HepG2 (cell line): ENCODE measurements around the gene MT1F. TPM values are rescaled to one million over a fixed set of nuclear protein-coding genes. Genes with fewer than 3 reads are reported as not detected.

Source experiments
- ATAD3A ChIP-seq: sonication (generic); formaldehyde crosslinking; IDR thresholded peaks from 2 replicates; pipeline ENCODE4 v1.4.0; 2020; ENCODE audit warnings: missing genetic modification reagents
- ATF7 ChIP-seq, 2 experiments: fragments of 450-650 bp in 1 of 2; sonication (generic) in 1 of 2; formaldehyde crosslinking in 1 of 2; IDR thresholded peaks; 2 replicates each; pipeline versions ENCODE4 v1.4.0 to v1.6.1; 2016 to 2020; ENCODE audit warnings: antibody characterized with exemption in 1 of 2, mild to moderate bottlenecking in 1 of 2, missing genetic modification reagents in 1 of 2
- CHD4 ChIP-seq: fragments of 200-600 bp; sonication (generic); IDR thresholded peaks from 2 replicates; pipeline ENCODE4 v1.7.0; 2017; ENCODE audit warnings: mild to moderate bottlenecking, low read length, borderline replicate concordance
- E2F5 ChIP-seq: sonication (generic); formaldehyde crosslinking; conservative IDR thresholded peaks from 2 replicates; pipeline ENCODE4 v1.4.0; 2020; ENCODE audit warnings: missing genetic modification reagents
- GABPB1 ChIP-seq: IDR thresholded peaks from 2 replicates; pipeline ENCODE4 v1.6.1; 2016; ENCODE audit warnings: mild to moderate bottlenecking, missing genetic modification reagents, moderate library complexity, missing compliant biosample characterization
- HIVEP1 ChIP-seq: sonication (generic); formaldehyde crosslinking; IDR thresholded peaks from 2 replicates; pipeline ENCODE4 v1.4.0; 2020; ENCODE audit warnings: mild to moderate bottlenecking, missing genetic modification reagents
- KDM5B ChIP-seq: sonication (generic); formaldehyde crosslinking; IDR thresholded peaks from 2 replicates; pipeline ENCODE4 v1.4.0; 2020; ENCODE audit warnings: missing genetic modification reagents, mild to moderate bottlenecking, borderline replicate concordance
- KLF6 ChIP-seq: IDR thresholded peaks from 2 replicates; pipeline ENCODE4 v1.8.0; 2016; ENCODE audit warnings: missing biosample characterization, missing genetic modification reagents
- MTA3 ChIP-seq: sonication (generic); formaldehyde crosslinking; IDR thresholded peaks from 2 replicates; pipeline ENCODE4 v1.4.0; 2020; ENCODE audit warnings: missing genetic modification reagents
- NFIB ChIP-seq: sonication (generic); formaldehyde crosslinking; IDR thresholded peaks from 2 replicates; pipeline ENCODE4 v1.9.0; 2021; ENCODE audit warnings: missing genetic modification reagents, mild to moderate bottlenecking, borderline replicate concordance
- NONO ChIP-seq, 2 experiments: fragments of 450-650 bp in 1 of 2; sonication (generic) in 1 of 2; formaldehyde crosslinking in 1 of 2; IDR thresholded peaks in 1 of 2; conservative IDR thresholded peaks in 1 of 2; 2 replicates each; pipeline versions ENCODE4 v1.6.1 to v1.8.0; 2017 to 2022; ENCODE audit warnings: mild to moderate bottlenecking in 1 of 2, missing genetic modification reagents in 1 of 2, moderate library complexity in 1 of 2
- RBAK ChIP-seq: sonication (generic); formaldehyde crosslinking; IDR thresholded peaks from 2 replicates; pipeline ENCODE4 v1.5.1; 2020; ENCODE audit warnings: mild to moderate bottlenecking, missing genetic modification reagents
- SNAPC4 ChIP-seq: sonication (generic); formaldehyde crosslinking; IDR thresholded peaks from 2 replicates; pipeline ENCODE4 v1.4.0; 2020; ENCODE audit warnings: mild to moderate bottlenecking, missing genetic modification reagents
- SNAPC5 ChIP-seq: sonication (generic); formaldehyde crosslinking; IDR thresholded peaks from 2 replicates; pipeline ENCODE4 v1.8.1; 2023; ENCODE audit warnings: mild to moderate bottlenecking, missing genetic modification reagents, borderline replicate concordance
- SRSF9 ChIP-seq: fragments of 200-400 bp; formaldehyde crosslinking; IDR thresholded peaks from 2 replicates; pipeline ENCODE4 v1.6.1; 2018; ENCODE audit warnings: borderline replicate concordance, mild to moderate bottlenecking, low read depth, low read length; ENCODE audit not compliant: insufficient read depth, poor library complexity, severe bottlenecking
- ZNF10 ChIP-seq: sonication (generic); formaldehyde crosslinking; IDR thresholded peaks from 2 replicates; pipeline ENCODE4 v1.4.0; 2020; ENCODE audit warnings: mild to moderate bottlenecking, low read depth, missing genetic modification reagents, borderline replicate concordance
- ZNF335 ChIP-seq: sonication (generic); formaldehyde crosslinking; IDR thresholded peaks from 2 replicates; pipeline ENCODE4 v1.4.0; 2020; ENCODE audit warnings: missing genetic modification reagents
- ZNF343 ChIP-seq: sonication (generic); formaldehyde crosslinking; IDR thresholded peaks from 2 replicates; pipeline ENCODE4 v1.4.0; 2020; ENCODE audit warnings: mild to moderate bottlenecking, missing genetic modification reagents
- ZNF547 ChIP-seq: sonication (generic); formaldehyde crosslinking; IDR thresholded peaks from 2 replicates; pipeline ENCODE4 v1.5.1; 2020; ENCODE audit warnings: mild to moderate bottlenecking, missing genetic modification reagents
- ZNF564 ChIP-seq: sonication (generic); formaldehyde crosslinking; IDR thresholded peaks from 2 replicates; pipeline ENCODE4 v1.8.1; 2023; ENCODE audit warnings: mild to moderate bottlenecking, missing genetic modification reagents
- ZNF75D ChIP-seq: sonication (generic); formaldehyde crosslinking; IDR thresholded peaks from 2 replicates; pipeline ENCODE4 v1.8.1; 2023; ENCODE audit warnings: missing genetic modification reagents, mild to moderate bottlenecking, borderline replicate concordance
- ZNF775 ChIP-seq: sonication (generic); formaldehyde crosslinking; IDR thresholded peaks from 2 replicates; pipeline ENCODE4 v1.4.0; 2020; ENCODE audit warnings: missing genetic modification reagents, mild to moderate bottlenecking, moderate library complexity, borderline replicate concordance
- ZNF780A ChIP-seq: sonication (generic); formaldehyde crosslinking; IDR thresholded peaks from 2 replicates; pipeline ENCODE4 v1.8.0; 2022; ENCODE audit warnings: mild to moderate bottlenecking, missing genetic modification reagents, moderate library complexity
- polyA plus RNA-seq, 8 experiments: library from polyadenylated mRNA; depleted of rRNA in 3 of 8; stranded (reverse) in 7 of 8; unstranded in 1 of 8; fragments of >200 nt; fragmentation: Illumina TruSeq in 4 of 8; extraction: Trizol in 4 of 8; gene quantifications; 2 replicates each; pipeline versions ENCODE4 v1.2.1 to v1.2.3, GENCODE V29; 2011 to 2016; ENCODE audit warnings: low read depth in 4 of 8, missing spikeins in 1 of 8, mixed read lengths in 1 of 8; ENCODE audit not compliant: insufficient read depth in 1 of 8
- total RNA-seq, 5 experiments: library from RNA; depleted of rRNA; stranded (reverse); fragments of >200 nt; fragmentation: Illumina TruSeq; extraction: Trizol; gene quantifications; 2 replicates each; pipeline ENCODE4 v1.2.3, GENCODE V29; 2016; ENCODE audit warnings: low read depth in 1 of 5

MT1F gene
- total and polyA plus RNA-seq, 2 of the 13 experiments (the other 11 are each of a cell fraction or from before 2014, with no cell fraction given): 1.9 to 169 TPM

GRCh38 chr16:56637814-56638750 is 19.7 kb upstream of the MT1F start, which contains the start of gene MT1A (continued):
- TF ChIP-seq SNAPC4 (CRISPR knock-in tag) (no peak), ZNF780A (CRISPR knock-in tag) (no peak), HIVEP1 (CRISPR knock-in tag) (0 out of 2 replicates have a peak, but pooled peaks have one; percentile 28), NFIB (CRISPR knock-in tag) (no peak), ZNF564 (CRISPR knock-in tag) (no peak), ZNF775 (no peak), SNAPC5 (CRISPR knock-in tag) (no peak), NONO (IDR thresholded peaks at IDR 0.05) (no peak), NONO (CRISPR knock-in tag; conservative IDR thresholded peaks at IDR 0.05) (no peak), MTA3 (no peak), KLF6 (CRISPR knock-in tag) (no peak), ZNF75D (CRISPR knock-in tag) (no peak), ZNF547 (0 out of 2 replicates have a peak, but pooled peaks have one; percentile 30), E2F5 (no peak), ATF7 (IDR thresholded peaks at IDR 0.05) (no peak), ATF7 (CRISPR knock-in tag; IDR thresholded peaks at IDR 0.05) (peak; percentile 11; the same call in 1 of the 2 replicates), ZNF343 (0 out of 2 replicates have a peak, but pooled peaks have one; percentile 24), KDM5B (peak; percentile 62), RBAK (no peak), ATAD3A (no peak), GABPB1 (CRISPR knock-in tag) (peak; percentile 58; the same call in 1 of the 2 replicates), CHD4 (no peak), SRSF9 (no peak), ZNF335 (no peak), ZNF10 (CRISPR knock-in tag) (no peak)
